HG02938 (cell line): ENCODE data around the gene WDTC1.

Experiments
- ATAC-seq: cut with Tn5 transposase; IDR thresholded peaks from one replicate; pipeline ENCODE4 v1.9.1; 2021; ENCODE audit warnings: mild to moderate bottlenecking, moderate library complexity; ENCODE audit not compliant: unreplicated experiment

Gene WDTC1

GRCh38 chr1:27300341-27301051 lies 66.1 kb downstream of the WDTC1 start:
- no peak for ATAC-seq

- ATAC-seq, result no peak
These were observed 66.6 kb downstream of the WDTC1 start for GRCh38 chr1:27301052-27301422.

- ATAC-seq, result no peak
These were observed 67.3 kb downstream of the WDTC1 start for GRCh38 chr1:27301582-27302199.

GRCh38 chr1:27302612-27303011 lies 68.2 kb downstream of the WDTC1 start:
- no peak for ATAC-seq

- no peak for ATAC-seq
These were observed 69.1 kb downstream of the WDTC1 start for GRCh38 chr1:27303509-27303908.

- no peak for ATAC-seq
These were observed 71.6 kb downstream of the WDTC1 start for GRCh38 chr1:27306071-27306470.

- no peak for ATAC-seq
These were observed 72.7 kb downstream of the WDTC1 start for GRCh38 chr1:27306892-27307761.

GRCh38 chr1:27307874-27308598 lies 73.6 kb downstream of the WDTC1 start:
- ATAC-seq, result no peak

GRCh38 chr1:27314169-27314568 lies 79.7 kb downstream of the WDTC1 start:
- no peak for ATAC-seq

- no peak for ATAC-seq
These were observed 80.3 kb downstream of the WDTC1 start for GRCh38 chr1:27314737-27315136.

GRCh38 chr1:27316860-27317259 lies 82.4 kb downstream of the WDTC1 start:
- ATAC-seq, result no peak

- ATAC-seq, result no peak
These were observed 83.7 kb downstream of the WDTC1 start for GRCh38 chr1:27318136-27318535.

GRCh38 chr1:27318596-27318995 lies 84.2 kb downstream of the WDTC1 start:
- ATAC-seq, result no peak

- peak; percentile 90 for ATAC-seq
These were observed 87.6 kb downstream of the WDTC1 start, which contains the start of gene TMEM222 for GRCh38 chr1:27321813-27322568. TMEM222 (plus strand) TSS chr1:27322163; CDS start chr1:27322198, 35 bp downstream.

- no peak for ATAC-seq
These were observed 88.3 kb downstream of the WDTC1 start for GRCh38 chr1:27322569-27323240.

GRCh38 chr1:27325286-27325685 lies 90.9 kb downstream of the WDTC1 start:
- no peak for ATAC-seq

- no peak for ATAC-seq
These were observed 93.5 kb downstream of the WDTC1 start for GRCh38 chr1:27327964-27328363.

GRCh38 chr1:27330786-27331185 lies 96.4 kb downstream of the WDTC1 start:
- no peak for ATAC-seq

- ATAC-seq, result no peak
These were observed 97.0 kb downstream of the WDTC1 start for GRCh38 chr1:27331426-27331825.

GRCh38 chr1:27331922-27332321 lies 97.5 kb downstream of the WDTC1 start:
- no peak for ATAC-seq
